ENCODE measurements around the gene CYP4F22. TPM values are rescaled to one million over a fixed set of nuclear protein-coding genes. Genes with fewer than 3 reads are reported as not detected.
"Not testable (repeated sequence)": the region's sequence is repeated elsewhere in the genome, so short reads cannot be mapped to it uniquely, and the experiment has no call there.

The CYP4F22 gene
- polyA plus RNA-seq, 3 donors from 2014 or later: 1.3 to 2.7 TPM; not detected in 1

DNA sequence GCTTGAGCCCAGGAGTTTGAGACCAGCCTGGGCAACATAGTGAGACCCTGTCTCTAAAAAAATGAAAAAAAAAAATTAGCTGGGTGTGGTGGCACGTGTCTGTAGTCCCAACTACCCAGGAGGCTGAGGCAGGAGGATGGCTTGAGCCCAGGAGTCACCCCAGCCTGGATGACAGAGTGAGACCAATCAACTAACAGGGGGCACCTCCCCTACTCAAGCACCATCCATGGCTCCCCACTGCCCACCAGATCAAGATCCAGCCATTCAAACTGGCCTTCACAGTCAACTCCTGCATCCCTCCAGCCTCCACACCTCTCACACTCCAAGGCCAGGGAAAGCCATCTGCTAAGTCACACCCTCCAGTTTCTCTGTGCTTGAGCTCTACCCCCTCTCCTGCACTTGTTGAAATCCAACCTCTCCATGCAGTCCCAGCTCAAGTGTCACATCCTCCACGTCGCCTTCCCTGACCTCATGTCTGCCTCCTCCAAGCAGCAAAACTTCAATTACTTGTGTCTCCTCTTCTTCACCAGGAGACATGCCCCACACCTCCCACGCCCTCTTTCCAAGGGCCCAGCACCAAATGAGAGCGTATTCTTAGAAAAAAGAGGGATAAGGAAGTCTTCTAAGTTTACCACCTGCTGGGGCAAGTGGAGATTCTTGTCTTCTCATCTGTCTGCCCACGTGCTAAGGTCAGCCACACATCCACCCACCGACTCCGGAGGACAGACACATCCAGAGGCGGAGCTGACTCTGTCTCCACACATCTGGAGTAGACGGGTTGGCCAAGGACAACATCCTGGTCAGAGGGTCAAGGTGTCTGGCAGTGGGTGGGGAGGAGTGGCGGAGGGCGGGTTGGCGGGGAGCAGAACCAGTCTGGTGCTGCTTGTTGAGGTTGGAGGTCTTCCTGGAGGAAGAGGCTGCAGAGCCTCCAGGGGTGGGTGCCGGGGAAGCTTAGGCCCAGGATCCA is 974 bp upstream of the CYP4F22 start:
- H3K4me3 Mint-ChIP-seq: peak overlapping the region; percentile 40 to 85 (median 80)
- peaks cover 7 to 16% of the 10 kb centered on the region in 2 donors for H3K4me1 Mint-ChIP-seq
- no peak for DNase-seq
- peaks cover 3 to 9% (median 4%) of the 10 kb centered on the region in 3 donors for H3K27me3 Mint-ChIP-seq (ENCODE audit: low read depth in 3 of 3)
- peaks cover 0 to 2% (median 0%) of the 10 kb centered on the region in 6 donors for H3K9me3 Mint-ChIP-seq
- H3K27ac Mint-ChIP-seq: no peak overlapping the region
- H3K36me3 Mint-ChIP-seq: peaks cover 0 to 12% (median 0%) of the 10 kb centered on the region in 3 donors

DNA sequence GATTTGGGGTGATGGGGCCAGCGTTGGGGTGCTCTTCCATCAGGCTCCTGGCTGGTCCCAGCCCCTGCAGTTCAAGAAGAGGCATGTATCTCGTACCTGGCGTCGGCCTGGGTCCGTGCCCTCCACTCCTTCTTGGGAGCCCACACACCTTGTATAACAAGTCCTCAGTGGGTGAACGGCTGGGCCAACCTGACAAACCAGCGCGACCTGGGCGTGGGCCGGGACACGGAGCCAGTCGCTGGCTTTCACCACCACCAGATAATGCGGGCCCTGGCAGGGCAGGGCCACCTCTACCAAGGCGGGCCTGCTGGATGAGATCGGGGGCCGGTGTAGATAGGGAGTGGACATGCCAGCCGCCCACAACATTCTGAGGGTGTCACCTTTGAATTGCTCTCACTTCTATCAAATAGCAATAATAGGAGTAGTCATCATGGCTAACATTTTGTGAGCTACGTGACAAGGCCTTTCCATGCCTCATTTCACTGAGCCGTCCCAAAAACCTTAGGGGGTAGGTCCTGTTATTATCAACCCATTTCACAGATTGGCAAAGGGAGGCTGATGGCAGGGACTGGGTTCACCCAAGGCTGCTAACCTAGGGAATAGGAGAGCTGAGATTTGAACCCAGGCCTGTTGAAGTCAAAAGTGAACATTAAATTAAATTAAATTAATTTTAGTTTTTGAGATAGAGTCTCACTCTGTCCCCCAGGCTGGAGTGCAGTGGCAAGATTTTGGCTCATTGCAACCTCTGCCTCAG is 3.5 kb downstream of the CYP4F22 start:
- Mint-ChIP-seq H3K36me3 (peaks cover 0 to 12% (median 0%) of the 10 kb centered on the region in 3 donors), H3K4me3 (no peak overlapping the region), H3K9me3 (peaks cover 0 to 4% (median 2%) of the 10 kb centered on the region in 6 donors), H3K27me3 (ENCODE audit: low read depth in 3 of 3) (peaks cover 6 to 15% (median 7%) of the 10 kb centered on the region in 3 donors), H3K27ac (no peak overlapping the region), H3K4me1 (peaks cover 24 to 42% of the 10 kb centered on the region in 2 donors)
- DNase-seq: no peak

DNA sequence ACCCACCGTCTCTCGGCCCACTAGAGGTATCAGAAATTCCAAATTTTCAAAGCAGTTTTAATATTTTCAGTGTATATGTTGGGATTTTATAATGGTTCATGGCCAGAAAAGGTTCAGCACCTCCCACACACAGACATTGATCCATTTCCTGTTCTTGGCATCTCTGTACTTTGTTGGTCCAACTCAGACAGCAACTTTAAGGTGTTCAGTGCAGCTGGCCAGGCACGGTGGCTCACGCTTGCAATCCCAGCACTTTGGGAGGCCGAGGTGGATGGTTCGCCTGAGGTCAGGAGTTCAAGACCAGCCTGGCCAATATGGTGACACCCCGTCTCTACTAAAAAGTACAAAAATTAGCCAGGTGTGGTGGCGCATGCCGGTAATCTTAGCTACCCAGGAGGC is 6.9 kb downstream of the CYP4F22 start:
- H3K9me3 Mint-ChIP-seq; H3K27me3 Mint-ChIP-seq (ENCODE audit: low read depth in 3 of 3); H3K36me3 Mint-ChIP-seq; DNase-seq: not testable (repeated sequence)
- peak overlapping the region; percentile 71 to 92 (median 87) for H3K4me3 Mint-ChIP-seq
- peak overlapping the region; percentile 95 to 100 (median 98) for H3K27ac Mint-ChIP-seq
- peaks cover 17 to 26% of the 10 kb centered on the region in 2 donors for H3K4me1 Mint-ChIP-seq

DNA sequence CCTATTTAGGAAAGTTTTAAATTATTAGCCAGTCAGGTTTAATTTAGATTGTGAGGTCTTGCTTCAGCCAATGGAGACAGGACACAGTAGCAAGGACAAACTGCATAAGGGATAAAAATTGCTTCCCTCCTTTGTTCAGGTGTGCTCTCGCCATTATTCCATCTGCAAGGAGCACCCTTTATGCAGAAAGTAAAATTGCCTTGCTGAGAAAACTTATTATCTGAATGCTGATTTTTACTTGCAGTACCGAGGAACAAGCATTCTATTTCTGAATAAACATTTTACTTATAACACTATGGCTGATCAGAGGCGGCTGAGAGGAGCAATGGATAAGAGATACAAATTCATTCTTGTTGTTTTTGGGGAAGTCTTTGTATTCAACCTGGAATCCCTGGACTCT is 8.0 kb downstream of the CYP4F22 start:
- H3K9me3 Mint-ChIP-seq: peaks cover 0 to 4% (median 2%) of the 10 kb centered on the region in 6 donors
- H3K27ac Mint-ChIP-seq: peak overlapping the region; percentile 68 to 83 (median 72)
- H3K36me3 Mint-ChIP-seq: peaks cover 0 to 8% (median 3%) of the 10 kb centered on the region in 3 donors
- H3K27me3 Mint-ChIP-seq (ENCODE audit: low read depth in 3 of 3): peaks cover 2 to 9% (median 9%) of the 10 kb centered on the region in 3 donors
- no peak overlapping the region for H3K4me3 Mint-ChIP-seq
- peaks cover 17 to 26% of the 10 kb centered on the region in 2 donors for H3K4me1 Mint-ChIP-seq
- no peak for DNase-seq

DNA sequence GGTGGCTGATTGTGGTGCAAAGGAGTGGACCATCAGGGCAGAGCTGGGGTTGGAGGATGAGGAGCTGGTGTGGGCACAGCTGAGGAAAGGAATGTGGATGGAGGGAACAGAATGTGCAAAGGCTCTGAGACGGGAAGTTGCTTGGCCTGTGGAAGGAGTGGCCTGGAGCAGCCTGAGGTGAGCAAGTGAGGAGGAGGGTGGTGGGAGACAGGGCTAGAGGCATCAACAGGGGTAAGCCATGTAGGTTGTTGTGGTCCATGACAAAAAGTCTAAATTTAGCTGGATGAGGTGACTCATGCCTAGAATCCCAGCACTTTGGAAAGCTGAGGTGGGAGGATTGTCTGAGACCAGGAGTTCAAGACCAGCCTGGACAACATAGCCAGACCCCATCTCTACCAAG is 9.5 kb downstream of the CYP4F22 start:
- Mint-ChIP-seq H3K4me1 (peaks cover 17 to 26% of the 10 kb centered on the region in 2 donors), H3K4me3 (no peak overlapping the region), H3K27me3 (ENCODE audit: low read depth in 3 of 3) (peaks cover 2 to 9% (median 6%) of the 10 kb centered on the region in 3 donors), H3K36me3 (peaks cover 0 to 8% (median 3%) of the 10 kb centered on the region in 3 donors), H3K9me3 (peaks cover 0 to 4% (median 2%) of the 10 kb centered on the region in 6 donors), H3K27ac (peak overlapping the region in 3 of 6 donors; percentile 23 to 61 (median 47))
- DNase-seq: no peak

DNA sequence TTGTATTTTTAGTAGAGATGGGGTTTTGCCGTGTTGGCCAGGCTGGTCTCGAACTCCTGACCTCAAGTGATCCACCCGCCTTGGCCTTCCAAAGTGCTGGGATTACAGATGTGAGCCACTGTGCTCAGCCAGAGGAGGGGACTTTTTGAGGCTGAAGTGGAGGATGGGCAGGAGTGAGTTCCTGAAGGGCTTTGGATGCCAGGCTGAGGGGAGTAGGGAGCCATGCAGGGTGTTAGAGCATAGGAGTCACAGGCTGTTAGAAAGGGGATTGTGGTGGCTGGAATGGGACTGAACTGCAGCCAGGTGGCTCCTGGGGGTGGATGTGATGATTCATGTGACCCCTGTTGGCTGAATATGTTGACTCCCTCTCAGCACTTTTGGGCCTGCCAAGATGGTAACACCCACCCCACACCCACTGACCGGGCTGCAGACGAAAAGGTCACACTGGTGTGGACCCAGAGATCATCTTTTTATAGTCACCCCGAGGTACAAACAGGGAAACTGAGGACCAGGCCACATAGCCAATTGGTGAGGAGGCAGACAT is 11.2 kb downstream of the CYP4F22 start:
- Mint-ChIP-seq H3K9me3 (peaks cover 0 to 4% (median 2%) of the 10 kb centered on the region in 6 donors), H3K27ac (peak overlapping the region in 2 of 6 donors; percentile 10 to 31), H3K4me1 (peaks cover 11 to 16% of the 10 kb centered on the region in 2 donors), H3K4me3 (no peak overlapping the region), H3K36me3 (peaks cover 0 to 8% (median 6%) of the 10 kb centered on the region in 3 donors), H3K27me3 (ENCODE audit: low read depth in 3 of 3) (peaks cover 4 to 11% (median 7%) of the 10 kb centered on the region in 3 donors)
- no peak for DNase-seq

DNA sequence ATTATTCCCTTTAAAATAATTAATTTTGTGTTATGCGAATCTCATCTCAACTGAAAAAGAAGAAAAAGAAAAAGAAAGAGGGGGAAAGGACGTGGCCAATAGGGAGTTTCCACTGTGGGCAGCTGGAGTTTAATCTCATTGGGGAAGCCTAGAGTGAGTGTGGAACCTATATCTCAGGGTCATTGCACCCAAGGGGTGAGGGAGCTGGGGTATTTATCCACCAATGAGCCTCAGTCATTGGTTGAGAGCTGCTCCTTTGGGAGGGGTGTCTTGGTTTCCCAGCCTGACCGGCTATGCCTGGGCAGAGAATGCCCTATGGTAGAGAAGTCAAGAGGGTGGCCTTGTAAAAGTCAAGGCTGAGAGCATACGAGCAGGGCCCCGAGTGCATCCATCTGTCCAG is 16.5 kb downstream of the CYP4F22 start:
- H3K27ac Mint-ChIP-seq: peak overlapping the region in 1 of 6 donors; percentile 23
- H3K9me3 Mint-ChIP-seq: no peaks in the 10 kb centered on the region
- peaks cover 2 to 5% (median 2%) of the 10 kb centered on the region in 3 donors for H3K27me3 Mint-ChIP-seq (ENCODE audit: low read depth in 3 of 3)
- no peaks in the 10 kb centered on the region for H3K4me1 Mint-ChIP-seq
- H3K4me3 Mint-ChIP-seq: no peak overlapping the region
- peaks cover 0 to 3% (median 0%) of the 10 kb centered on the region in 3 donors for H3K36me3 Mint-ChIP-seq
- DNase-seq: no peak

DNA sequence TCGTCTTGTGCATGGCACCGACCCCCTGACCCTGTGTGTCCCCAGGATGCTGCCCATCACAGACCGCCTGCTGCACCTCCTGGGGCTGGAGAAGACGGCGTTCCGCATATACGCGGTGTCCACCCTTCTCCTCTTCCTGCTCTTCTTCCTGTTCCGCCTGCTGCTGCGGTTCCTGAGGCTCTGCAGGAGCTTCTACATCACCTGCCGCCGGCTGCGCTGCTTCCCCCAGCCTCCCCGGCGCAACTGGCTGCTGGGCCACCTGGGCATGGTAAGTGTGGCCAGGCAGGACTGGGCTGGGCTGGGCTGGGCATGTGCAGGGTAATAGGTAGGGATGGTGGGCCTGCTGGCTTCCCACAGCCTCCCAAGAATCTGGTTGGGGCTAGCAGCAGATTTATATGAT is 17.0 kb downstream of the CYP4F22 start:
- peaks cover under 1 to 5% (median under 1%) of the 10 kb centered on the region in 3 donors for H3K36me3 Mint-ChIP-seq
- H3K27ac Mint-ChIP-seq: no peak overlapping the region
- H3K9me3 Mint-ChIP-seq: no peaks in the 10 kb centered on the region
- no peaks in the 10 kb centered on the region for H3K4me1 Mint-ChIP-seq
- H3K27me3 Mint-ChIP-seq (ENCODE audit: low read depth in 3 of 3): peaks cover 2 to 6% (median 2%) of the 10 kb centered on the region in 3 donors
- DNase-seq: no peak
- H3K4me3 Mint-ChIP-seq: no peak overlapping the region

DNA sequence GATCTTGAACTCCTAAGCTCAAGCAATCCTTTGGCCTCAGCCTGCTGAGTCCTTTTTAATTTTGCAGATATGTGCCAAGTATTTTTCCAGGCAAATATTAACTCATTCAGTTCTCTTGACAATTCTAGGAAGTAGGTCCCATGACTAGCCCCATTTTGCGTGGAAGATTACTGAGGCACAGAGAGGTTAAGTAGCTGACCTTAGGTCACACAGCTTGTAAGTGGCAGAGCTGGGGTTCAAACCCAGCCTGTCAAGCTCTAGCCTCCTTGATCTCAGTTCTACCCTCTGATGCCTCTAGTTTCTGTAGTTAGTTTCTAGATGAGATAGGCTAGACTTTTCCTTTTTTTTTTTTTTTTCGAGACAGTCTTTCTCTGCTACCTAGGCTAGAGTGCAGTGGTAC is 18.1 kb downstream of the CYP4F22 start:
- no peak for DNase-seq
- H3K36me3 Mint-ChIP-seq: peaks cover 3 to 7% (median 3%) of the 10 kb centered on the region in 3 donors
- H3K27ac Mint-ChIP-seq: no peak overlapping the region
- H3K27me3 Mint-ChIP-seq (ENCODE audit: low read depth in 3 of 3): peaks cover 2 to 6% (median 2%) of the 10 kb centered on the region in 3 donors
- no peaks in the 10 kb centered on the region for H3K4me1 Mint-ChIP-seq
- H3K9me3 Mint-ChIP-seq: no peaks in the 10 kb centered on the region
- no peak overlapping the region for H3K4me3 Mint-ChIP-seq

DNA sequence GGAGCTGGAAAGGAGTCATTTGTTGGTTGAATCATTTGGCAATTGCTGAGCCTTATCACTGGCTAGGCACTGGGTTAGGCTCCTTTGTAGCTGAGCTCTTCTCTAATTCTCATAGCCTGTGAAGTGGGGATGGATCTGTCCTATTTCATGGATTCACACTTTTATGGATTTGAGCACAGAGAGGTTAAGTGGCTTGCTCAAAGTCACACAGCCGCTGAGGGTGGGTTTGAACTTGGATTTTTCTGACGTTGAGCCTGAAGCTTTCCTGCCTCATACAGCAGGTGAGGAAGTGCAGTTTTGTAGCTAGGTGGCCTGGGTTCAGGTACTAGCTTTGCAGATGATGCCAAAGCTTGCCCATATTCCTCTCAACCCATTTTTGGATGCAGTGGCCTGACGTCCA is 19.4 kb downstream of the CYP4F22 start:
- Mint-ChIP-seq H3K27me3 (ENCODE audit: low read depth in 3 of 3) (peaks cover 2 to 7% (median 6%) of the 10 kb centered on the region in 3 donors), H3K4me1 (peaks cover 0 to 2% of the 10 kb centered on the region in 2 donors), H3K27ac (no peak overlapping the region), H3K4me3 (no peak overlapping the region), H3K9me3 (no peaks in the 10 kb centered on the region), H3K36me3 (peaks cover 3 to 7% (median 3%) of the 10 kb centered on the region in 3 donors)
- DNase-seq: no peak

DNA sequence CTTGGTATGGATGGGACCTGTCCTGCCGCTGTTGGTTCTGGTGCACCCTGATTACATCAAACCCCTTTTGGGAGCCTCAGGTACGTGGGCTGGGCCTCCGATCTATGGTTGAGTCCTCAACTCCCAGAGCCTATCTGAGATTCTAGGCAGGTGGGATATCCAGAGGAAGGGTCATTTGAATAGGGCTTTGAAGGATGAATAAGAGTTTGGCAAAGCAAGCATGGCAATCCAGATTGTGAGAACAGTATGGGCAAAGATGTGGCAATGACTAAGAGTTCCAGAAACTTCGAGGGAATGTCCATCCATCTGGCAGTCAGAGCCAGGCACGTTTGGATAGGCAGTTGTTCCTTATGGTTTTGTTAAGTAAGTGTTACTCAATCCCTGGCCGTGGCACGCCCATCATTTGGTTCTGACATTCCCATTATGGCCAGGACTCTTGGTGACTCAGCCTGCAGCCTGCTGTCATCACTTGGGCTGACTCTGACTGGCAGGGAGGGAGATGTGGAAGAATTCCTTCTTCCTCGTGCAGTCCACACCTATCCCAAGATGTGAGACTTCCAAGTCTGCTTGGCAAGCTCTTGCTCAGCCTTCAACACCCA is 21.5 kb downstream of the CYP4F22 start:
- H3K27me3 Mint-ChIP-seq (ENCODE audit: low read depth in 3 of 3): peaks cover 1 to 5% (median 2%) of the 10 kb centered on the region in 3 donors
- peak overlapping the region in 1 of 6 donors; percentile 16 for H3K27ac Mint-ChIP-seq

DNA sequence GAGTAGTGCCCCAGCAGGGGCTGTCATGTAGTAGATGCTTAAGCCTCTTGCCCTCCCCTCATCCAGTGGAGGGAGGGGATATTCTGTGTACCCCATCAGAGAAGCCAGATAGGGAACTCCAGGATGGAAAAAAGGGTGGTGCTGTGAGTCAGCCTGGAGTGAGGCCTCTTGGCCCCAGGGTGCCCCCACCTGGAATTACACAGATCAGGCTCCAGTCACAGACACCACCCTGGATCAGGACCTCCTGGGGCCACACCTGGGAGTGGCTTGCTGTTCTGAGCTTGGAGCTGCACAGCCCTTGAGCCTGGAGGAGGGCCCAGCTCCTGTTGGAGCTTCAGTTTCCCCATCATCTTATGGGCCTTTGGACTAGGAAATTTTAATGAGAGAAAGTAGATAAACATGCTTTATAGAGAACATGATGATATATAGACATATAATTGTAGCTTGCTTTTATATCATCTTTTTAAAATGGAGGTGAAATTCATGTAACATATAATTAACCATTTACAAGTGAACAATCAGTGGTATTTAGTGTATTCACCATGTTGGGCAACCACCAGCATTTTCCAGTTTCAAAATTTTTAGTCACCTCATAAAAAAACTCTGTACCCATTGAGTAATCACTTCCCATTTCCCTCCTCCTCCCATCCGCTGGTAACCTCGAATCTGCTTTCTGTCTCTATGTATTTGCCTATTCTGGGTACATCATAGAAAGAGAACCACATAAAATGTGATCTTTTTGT is 24.6 kb downstream of the CYP4F22 start:
- DNase-seq: no peak
- Mint-ChIP-seq H3K36me3 (peaks cover 3 to 11% (median 7%) of the 10 kb centered on the region in 3 donors), H3K27ac (peak overlapping the region in 2 of 6 donors; percentile 23 to 74), H3K9me3 (no peaks in the 10 kb centered on the region), H3K27me3 (ENCODE audit: low read depth in 3 of 3) (peaks cover 3 to 5% (median 4%) of the 10 kb centered on the region in 3 donors), H3K4me1 (peaks cover 6 to 14% of the 10 kb centered on the region in 2 donors), H3K4me3 (no peak overlapping the region)

More for the DNA sequence above, 21.5 kb downstream of the CYP4F22 start:
- H3K36me3 Mint-ChIP-seq: peaks cover 3 to 4% (median 3%) of the 10 kb centered on the region in 3 donors
- no peaks in the 10 kb centered on the region for H3K9me3 Mint-ChIP-seq
- H3K4me3 Mint-ChIP-seq: no peak overlapping the region
- DNase-seq: no peak
- peaks cover 6 to 14% of the 10 kb centered on the region in 2 donors for H3K4me1 Mint-ChIP-seq
